ENCODE data around the gene C1QTNF3.

C1QTNF3 gene

GRCh38 chr5:34005211-34005610 is 37.8 kb downstream of the C1QTNF3 start:
- no peak overlapping the region for H3K27ac ChIP-seq (ENCODE audit: extremely low read depth, low read depth, low read length)
- TF ChIP-seq ZNF791 (tag by site-specific recombination; IDR thresholded peaks at IDR 0.05) (no peak), HIC1 (tag by site-specific recombination; IDR thresholded peaks at IDR 0.05) (no peak), ZNF449 (tag by site-specific recombination; IDR thresholded peaks at IDR 0.05) (no peak), ZNF362 (tag by site-specific recombination; IDR thresholded peaks at IDR 0.05) (no peak), ZBTB21 (tag by site-specific recombination; IDR thresholded peaks at IDR 0.05) (no peak), ZNF211 (tag by site-specific recombination; IDR thresholded peaks at IDR 0.05; ENCODE audit: low read depth) (no peak), ZNF571 (tag by site-specific recombination; IDR thresholded peaks at IDR 0.05) (no peak), AEBP2 (tag by site-specific recombination; IDR thresholded peaks at IDR 0.05; ENCODE audit: borderline replicate concordance) (no peak), ZNF488 (tag by site-specific recombination; IDR thresholded peaks at IDR 0.05) (no peak), GLI2 (tag by site-specific recombination; IDR thresholded peaks at IDR 0.05; ENCODE audit: borderline replicate concordance, low read depth) (no peak), KLF7 (tag by site-specific recombination; IDR thresholded peaks at IDR 0.05; ENCODE audit: borderline replicate concordance) (no peak), ZNF16 (tag by site-specific recombination; IDR thresholded peaks at IDR 0.05; ENCODE audit: low read depth) (no peak), ZNF585B (tag by site-specific recombination; IDR thresholded peaks at IDR 0.05) (no peak), EGR2 (tag by site-specific recombination; IDR thresholded peaks at IDR 0.05; ENCODE audit: low read depth) (no peak), ZNF530 (tag by site-specific recombination; IDR thresholded peaks at IDR 0.05; ENCODE audit: low read depth) (no peak), ZNF830 (tag by site-specific recombination; IDR thresholded peaks at IDR 0.05; ENCODE audit: low read depth) (no peak), ZNF132 (tag by site-specific recombination; IDR thresholded peaks at IDR 0.05; ENCODE audit: borderline replicate concordance) (no peak), ZNF214 (tag by site-specific recombination; IDR thresholded peaks at IDR 0.05; ENCODE audit: borderline replicate concordance) (no peak), ZNF175 (tag by site-specific recombination; IDR thresholded peaks at IDR 0.05) (no peak), REST (tag by site-specific recombination; IDR thresholded peaks at IDR 0.05) (no peak)
- H3K36me3 ChIP-seq (ENCODE audit: control insufficient read depth in 2 of 2, insufficient read depth in 1 of 2, low read length in 2 of 2): peaks cover 0 to 20% of the 10 kb centered on the region in 2 experiments; a peak in 1 of 3 replicates
- no peaks in the 10 kb centered on the region for H3K9me3 ChIP-seq (ENCODE audit: control insufficient read depth, insufficient read depth, low read depth, low read length)
- H3K4me1 ChIP-seq (ENCODE audit: control insufficient read depth, insufficient read depth, low read length): peaks cover 9% of the 10 kb centered on the region
- ChIA-PET POLR2A (no interaction called here), CTCF (interaction anchor here (0.5 to 1.5 kb wide), 2 partner anchors 9 to 565 kb away, joined by 3 to 4 read pairs; partner anchors contain the start of gene TARS1)
- H3K4me3 ChIP-seq (ENCODE audit: low read depth, low read length): no peak overlapping the region
